Middle frontal gyrus (tissue), 1 donor: Measurements from ENCODE around the gene QRFP.

Source experiments
- DNase-seq: peaks from one replicate; pipeline ENCODE4 v3.0.0-alpha.2; 2015; ENCODE audit warnings: low spot score; ENCODE audit errors: extremely low spot score

The QRFP gene

DNA sequence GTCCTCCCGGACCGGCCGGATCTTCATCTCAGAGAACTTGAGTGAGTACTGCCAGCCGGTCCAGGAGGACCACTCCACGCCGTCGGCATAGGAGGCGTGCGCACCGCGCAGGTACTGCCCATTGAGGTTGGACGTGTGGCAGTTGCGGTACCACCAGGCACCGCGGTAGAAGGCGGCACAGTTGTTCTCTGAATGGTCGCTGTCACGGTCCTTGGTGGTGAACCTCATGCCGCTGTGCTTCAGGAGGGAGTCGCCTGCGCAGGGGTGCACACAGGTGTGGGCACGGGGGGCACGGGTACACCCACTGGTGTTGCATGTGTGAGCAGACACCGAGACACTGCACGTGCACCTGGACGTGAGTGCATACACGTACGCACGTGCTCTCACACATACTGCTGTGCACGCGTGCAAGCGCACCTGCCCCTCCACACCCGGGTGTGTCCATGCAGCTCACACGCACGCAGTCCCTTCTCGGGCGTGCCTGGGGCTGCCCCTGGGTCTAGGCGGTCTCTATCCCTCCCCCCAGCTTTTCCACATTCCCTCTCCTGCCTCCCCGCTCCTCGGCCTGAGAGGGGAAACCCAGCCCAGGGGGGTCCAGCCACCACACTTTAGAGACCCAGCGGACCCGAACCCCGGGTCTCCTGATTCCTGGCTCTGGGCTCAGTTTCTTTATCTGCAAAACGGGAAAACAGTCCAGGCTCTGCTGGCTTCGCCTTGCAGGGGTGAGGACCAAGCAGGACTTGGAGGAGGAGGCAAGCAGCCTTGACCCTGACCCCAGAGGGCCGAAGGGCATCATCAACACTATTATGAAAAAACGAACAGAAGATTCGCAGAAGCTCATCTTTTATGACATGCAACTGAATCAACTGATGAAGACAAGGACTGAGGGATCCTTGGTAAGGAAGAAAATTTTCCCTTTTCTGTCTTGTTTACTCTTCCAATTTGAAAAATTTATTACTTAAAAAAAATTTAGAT, 7.7 kb upstream of the QRFP start:
- DNase-seq: no peak

DNA sequence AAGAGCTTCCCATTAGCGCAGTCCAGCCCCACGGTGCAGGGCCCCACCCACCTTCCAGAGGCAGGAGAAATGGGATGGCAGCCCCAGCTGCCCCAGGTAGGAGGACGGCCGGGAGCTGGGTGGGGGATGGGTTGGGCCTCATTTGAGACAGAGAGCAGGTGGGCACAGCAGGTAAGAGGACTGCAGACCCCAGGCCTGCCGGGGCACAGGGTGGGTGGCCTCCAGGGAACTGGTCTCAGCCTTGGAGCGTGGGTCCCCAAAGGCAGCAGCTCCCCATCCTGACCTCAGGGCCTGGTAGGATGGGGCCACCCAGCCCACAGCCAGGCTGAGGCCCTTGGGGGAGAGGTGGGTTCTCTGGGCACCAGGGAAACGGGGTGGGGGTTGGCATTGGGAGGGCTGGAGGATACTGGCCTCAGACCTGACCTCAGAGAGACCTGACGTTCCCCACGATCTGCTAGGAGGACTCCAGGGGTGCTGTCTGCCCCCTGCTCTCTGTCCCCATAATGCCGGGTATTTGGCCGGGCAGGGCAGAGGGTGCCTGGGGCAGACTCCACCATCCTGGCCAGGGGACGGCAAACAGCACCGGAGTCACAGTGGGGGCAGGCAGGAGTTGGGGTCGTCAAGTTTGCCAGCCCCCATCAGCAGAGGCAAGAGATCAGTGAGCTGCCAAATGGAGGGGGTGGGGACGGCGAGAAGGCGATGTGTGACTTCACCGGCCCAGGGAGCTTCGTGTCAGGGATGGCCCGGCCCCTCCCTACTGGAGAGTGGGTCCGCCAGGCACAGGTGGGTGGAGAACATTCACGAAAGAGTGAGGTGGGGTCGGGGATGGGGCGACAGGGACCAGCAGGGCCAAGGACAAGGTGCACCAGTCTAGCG, 6.8 kb upstream of the QRFP start:
- DNase-seq: no peak

DNA sequence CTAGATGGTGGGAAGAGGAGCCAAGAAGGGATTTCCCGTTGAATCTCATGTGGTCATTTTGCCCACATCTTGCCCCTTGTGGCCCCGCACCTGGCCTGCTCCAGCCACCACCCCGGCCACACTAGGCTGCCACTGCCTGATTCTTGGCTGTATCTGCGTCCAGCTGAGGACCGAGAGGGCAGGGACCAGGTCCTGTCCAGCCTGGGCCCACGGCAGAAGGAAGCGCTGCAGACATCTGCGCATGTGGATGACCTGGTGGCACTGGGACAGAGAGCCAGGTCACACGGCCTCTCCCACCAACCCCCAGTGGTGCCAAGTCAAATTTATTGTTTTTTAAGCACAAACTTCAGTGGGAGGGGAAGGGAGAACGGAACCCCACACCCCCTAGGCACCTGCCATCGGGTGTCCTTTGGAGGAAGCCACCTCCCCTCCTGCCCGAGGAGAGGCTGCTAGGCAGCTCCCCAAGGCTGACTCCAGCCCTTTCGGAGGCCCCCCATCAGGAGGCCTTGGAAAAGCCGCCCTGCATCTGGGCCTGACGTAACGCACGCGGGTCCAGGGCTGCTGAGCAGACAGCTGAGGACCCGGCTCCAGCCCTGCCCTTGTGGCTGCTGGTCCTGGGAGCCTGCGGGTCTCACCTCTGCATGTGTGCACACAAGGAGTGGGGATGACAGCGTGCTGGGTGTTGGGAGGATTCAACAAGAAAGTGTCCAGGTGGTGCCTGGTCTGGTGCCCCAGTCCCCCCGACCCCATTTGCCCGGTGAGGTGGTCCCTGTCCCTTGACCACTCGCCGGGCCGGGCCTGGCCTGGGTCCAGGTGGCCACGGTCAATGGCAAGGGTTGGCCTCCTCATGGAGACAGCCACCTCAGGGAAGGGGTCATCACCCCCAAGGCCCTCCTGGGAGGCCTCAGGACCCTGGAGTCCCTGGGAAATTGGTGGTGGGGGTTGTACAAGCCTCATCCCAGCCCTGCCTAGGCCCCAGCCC, 5.9 kb upstream of the QRFP start:
- no peak for DNase-seq

DNA sequence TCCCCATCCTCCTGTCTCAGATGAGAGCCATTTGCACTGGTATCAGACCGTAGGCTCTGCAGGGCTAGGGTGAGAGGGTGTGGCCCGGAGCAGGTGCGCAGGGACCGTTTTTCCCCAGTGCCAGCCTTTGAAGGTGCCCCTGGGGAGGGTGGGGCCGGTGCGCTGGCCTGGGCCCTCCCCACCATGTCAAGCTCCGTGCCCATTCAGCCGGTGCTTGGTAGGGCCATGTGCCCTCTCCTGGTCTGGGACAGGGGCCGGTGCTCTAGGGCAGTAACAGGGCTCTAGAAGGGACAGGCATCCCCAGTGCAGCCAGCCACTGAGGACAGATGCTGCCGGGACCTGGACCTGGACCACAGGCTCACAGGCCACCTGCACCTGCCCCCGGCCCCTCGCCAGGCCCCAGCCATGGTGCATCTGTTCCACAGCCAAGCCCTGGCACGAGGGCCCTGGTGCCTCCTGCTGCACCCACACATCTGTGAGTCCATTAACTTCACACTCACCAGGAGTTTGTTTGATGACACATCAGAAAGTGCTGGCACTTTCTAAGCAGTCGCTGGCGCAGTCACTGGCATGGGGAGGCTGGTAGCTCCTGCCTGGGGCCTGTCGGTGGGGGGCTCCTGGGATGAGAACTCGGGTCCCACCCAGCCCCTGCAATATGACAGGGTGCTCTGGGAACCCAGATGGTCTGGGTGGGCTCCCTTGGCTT, 5.0 kb upstream of the QRFP start:
- no peak for DNase-seq

DNA sequence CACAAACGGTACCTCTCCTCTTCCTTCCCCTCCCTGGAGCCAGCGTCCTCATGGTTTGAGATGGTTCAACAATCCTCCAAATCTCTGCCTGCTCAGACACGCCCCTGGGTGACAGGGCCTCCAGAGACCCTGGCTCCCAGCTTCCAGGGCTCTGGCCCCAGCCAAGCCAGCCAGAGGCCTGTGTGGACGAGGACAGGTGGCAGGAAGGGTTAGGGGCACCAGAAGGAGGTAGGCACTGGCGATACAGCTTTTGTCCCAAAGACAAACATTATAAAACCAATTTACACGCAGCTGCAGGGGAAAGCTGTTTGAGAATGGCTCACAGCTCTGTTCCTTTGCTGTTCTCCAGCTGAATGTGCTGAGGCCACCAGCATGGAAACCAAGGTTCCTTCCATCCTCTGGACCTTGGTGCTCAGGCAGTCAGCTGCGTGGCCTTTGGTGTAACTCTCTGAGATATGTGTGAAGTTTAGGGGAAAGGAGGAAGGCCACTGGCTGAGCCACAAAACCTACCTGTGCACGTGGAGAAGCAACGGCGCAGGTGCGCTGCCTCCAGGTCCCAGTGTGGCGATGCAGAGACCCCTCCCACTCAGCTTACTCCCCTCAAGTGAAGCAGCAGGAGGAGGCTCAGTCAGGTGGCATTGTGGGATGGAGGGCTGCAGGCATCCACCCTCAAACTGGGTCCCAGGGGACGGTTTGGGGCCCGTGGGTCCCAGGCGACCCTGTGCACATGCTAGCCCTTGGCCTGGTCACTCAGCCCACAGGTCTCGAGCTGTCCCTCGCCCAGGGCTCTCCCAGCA, 4.3 kb upstream of the QRFP start:
- DNase-seq: no peak

DNA sequence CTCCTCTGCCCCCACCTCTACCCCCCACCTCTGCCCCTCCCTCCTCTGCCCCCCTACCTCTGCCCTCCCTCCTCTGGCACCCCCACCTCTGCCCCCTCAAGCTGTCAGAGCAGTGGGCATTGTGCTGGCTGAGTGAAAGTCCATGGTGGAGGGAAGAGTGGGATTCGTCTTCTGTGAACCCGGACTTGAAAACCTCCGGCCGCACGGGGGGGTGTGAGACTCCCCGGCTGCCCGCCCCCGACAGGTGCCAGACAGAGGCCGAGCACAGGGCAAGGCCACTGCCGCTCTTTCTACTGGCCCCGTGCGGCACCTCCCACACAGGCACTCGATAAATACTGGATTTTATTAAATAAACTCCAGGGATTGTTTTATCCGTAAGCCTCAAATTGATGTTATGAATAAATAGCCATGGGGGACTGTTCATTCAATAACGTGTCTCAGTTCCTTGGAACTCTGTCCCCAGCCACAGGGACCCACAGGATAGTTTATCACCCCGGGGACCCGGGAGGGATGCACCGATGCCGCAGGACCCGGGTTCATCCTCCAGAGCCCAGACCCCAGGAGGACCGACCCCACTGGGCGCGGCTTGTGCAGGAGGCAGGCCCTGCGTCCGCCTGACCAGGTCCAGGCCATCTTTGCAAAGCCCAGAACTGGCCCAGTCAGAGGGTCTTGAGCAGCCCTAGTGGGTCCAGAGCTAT, 2.6 kb upstream of the QRFP start:
- DNase-seq: no peak

DNA sequence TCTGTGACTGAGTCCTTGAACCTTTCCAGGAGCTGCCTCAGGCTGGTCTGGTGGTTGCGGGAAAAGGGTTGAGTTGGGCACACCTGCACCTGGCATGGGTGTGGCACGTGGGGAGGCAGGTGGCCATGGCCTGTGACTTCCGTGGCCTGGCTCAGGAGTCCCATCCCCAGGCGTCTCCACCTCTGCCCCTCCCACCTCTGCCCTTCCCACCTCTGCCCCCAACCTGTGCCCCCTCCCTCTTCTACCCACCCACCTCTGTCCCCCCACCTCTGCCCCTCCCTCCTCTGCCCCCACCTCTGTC, 1.9 kb upstream of the QRFP start:
- DNase-seq: no peak

DNA sequence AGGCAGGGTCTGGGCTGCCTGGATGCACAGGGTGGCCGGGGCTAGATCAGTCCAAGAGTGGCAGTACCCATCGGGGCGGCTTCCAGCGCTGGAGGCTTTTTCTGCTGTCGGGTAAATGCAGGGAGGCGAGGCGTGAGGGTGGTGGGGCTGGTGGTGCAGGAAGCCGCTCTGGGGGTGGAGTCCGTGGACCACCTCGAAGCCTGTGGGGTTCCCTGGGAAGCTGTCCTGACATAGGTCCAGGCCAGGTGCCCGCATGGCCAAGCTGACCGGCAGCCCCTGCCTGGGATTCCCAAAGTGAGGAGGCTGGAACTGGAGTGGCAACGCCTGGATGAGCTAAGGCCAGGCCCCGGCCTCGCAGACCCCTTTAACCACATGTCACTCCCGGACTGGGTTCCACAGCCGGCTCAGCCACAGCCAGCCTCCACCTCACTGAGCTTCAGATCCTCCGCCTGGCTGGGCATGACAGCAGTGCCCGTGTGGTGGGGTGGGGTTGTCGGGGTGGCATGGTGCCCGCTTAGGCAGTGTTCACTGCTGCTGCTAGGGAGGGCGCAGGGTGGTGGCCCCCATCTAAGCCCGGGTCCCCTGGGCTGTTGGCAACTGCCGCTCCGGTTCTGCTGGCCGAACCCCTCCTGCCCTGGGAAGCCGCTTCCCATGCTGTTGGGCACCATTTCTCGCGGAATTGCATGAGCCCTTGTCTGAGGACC, 1.4 kb upstream of the QRFP start:
- no peak for DNase-seq

DNA sequence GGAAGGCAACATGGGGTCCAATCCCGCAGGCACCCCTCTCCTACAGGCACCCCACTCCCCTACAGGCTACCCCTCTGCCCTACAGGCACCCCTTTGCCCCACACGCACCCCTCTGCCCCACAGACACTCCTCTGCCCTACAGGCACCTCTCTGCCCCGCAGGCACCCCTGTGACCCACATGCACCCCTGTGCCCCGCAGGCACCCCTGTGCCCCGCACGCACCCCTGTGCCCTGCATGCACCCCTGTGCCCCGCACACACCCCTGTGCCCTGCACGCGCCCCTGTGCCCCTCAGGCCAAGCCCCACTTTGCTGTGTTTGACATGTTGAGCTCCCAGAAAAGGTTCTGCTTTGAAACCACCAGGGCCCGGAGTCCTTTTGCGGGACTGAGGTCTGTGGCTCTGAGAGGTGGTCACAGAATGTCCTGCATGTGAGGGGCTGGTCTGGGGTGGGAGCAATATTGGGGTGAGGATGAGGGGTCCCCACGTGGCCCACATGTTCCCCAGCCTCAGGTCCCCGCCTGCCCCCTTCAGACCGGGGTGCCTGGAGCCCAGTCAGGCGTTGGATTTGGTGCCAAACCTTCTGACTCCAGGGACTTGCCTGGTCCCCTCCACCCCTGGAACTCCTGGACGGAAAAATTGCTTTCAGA, 616 bp upstream of the QRFP start:
- DNase-seq: no peak

DNA sequence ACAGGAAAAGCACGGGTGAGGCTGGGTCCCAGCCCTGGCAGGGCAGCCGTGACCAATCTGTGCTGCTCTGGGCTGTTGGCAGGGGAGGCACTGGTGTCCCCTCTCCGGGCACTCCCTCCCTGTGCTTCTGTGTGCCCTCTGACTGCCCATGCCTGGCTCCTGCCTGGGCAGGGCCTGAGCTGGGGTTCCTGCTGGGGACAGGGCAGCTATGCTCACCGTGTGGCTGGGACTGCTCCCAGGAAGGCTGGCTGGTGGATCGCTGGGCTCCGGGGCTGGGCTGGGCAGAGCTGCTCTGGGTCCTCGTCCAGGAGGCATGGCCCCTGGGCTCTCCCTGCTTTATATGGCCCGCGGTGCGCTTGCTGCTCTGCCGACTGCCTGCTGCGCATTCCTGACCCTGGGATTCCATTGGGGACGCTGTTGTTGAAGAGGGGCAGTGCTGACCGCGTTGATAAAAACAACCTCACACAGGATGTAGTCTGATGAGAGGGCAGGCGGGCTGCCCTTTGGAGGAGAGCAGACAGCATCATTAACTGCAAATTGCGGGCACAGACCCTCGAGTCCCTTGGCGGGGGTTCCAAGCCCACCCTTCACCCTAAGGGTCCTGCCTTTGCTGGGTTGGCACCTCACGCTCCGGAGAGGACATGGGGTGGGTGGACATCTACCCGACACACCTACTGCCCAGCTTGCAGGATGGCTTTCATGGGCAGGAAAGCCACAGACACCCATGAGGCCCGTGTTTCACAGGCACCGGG, 955 bp downstream of the QRFP start:
- DNase-seq: no peak

DNA sequence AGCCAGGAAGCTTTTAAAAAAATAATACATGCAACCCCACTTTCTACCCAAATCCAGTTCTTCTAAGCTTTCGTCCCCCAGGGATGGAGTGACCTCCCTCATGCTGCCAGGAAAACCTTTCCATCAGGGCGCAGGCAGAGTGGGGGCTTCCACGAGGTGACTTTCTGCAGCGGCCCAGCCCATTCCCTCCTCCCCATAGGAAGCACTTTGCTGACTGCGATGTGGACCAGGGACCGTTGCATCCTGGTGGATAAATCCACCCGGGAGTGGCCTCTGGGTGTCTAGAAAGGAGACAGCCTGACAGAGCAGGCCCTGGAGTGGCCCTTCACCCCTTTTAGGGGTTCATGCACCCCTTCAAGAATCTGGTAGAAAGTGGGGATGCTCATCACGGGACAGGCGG, 1.6 kb downstream of the QRFP start:
- no peak for DNase-seq

DNA sequence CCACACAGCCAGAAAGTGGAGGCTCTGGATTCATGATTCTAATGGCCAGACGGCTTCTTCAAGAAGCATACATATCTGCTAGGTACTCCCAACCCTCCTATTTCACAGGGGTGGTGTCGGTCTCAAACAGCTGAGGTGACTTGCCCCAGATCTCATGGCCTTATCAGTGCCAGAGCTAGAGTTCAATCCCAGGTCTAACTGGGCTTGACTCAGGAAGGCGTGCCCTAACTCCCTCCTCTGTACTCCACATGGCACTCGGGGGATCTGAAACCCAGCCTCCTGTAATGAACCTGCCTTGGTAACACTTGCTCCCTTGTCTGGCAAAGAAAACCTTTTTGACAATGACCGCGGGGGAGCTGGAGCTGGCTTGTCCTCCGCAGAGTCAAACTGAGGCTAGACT, 2.1 kb downstream of the QRFP start:
- no peak for DNase-seq

DNA sequence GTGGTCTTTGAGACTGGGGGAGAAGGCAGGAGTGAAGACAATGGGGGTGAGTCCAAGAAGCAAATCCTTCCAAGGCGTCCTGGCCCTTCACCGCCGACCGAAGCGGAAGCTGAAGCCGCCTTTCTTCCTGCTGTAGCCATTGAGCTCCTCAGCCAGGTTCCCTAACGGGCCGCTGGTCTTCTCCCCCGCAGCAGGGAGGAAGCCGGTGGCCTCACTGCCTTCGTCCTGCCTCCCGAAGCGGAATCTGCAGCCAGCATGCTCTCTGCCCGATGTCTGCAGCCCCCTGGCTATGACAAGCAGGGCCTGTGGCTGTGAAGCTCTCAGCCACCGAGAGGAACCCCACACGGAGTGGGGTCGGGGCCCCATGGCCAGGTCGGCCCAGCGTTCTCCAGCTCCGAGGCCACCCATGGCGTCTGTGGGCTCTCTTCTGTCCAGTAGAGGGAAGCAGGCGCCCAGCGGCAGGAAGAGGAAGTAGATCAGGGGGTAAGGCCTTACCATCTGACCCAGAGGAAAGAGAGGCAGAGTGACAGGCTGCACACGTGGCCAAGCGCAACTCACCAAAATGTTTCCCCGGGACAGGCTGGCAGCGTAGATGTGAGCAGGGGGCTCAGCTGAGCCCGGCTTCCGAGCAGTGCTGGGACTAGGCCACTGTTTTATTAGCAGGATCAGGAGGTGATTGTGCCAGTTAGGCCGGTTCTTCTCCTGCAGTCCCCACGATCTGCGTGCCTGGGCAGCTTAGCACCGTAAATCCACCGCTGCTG, 3.1 kb downstream of the QRFP start:
- no peak for DNase-seq

DNA sequence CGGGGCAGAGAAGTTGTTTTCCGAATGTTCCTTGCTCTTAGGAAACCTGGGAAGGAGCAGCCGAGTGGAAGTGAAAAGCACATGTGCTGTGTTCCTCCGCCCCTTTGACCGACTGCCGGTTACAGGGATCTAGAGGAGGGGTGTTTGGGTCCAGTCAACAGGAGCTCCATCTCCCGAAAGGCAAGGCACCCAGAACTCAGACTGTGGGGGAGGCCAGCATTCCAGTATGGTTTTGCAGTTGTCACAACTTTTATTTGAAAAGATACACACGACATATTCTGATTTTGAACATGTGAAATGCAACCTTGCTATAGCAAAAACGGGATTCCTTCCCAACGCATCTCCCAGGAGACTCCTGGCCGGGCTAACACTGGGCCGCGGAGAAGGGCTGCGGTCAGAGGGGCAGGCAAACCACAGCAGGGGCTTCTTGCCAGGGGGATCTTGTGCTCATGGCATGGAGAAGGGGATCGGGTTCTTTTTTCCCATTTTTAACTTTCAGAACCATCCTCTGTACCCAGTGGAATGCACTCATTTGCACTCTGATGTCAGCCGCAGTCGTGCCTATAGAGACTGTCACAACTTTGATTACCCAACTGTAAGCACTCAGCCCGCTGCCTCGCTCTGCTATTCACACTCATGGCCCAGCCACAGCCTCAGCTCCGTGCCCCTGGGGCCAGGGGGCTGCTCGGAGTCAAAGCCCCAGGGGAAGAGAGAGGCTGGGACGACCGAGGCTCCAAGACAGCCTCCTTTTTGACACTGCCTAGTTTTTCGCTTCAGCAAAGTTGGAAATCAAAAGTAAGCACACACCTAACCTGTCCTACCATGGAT, 3.9 kb downstream of the QRFP start:
- no peak for DNase-seq

DNA sequence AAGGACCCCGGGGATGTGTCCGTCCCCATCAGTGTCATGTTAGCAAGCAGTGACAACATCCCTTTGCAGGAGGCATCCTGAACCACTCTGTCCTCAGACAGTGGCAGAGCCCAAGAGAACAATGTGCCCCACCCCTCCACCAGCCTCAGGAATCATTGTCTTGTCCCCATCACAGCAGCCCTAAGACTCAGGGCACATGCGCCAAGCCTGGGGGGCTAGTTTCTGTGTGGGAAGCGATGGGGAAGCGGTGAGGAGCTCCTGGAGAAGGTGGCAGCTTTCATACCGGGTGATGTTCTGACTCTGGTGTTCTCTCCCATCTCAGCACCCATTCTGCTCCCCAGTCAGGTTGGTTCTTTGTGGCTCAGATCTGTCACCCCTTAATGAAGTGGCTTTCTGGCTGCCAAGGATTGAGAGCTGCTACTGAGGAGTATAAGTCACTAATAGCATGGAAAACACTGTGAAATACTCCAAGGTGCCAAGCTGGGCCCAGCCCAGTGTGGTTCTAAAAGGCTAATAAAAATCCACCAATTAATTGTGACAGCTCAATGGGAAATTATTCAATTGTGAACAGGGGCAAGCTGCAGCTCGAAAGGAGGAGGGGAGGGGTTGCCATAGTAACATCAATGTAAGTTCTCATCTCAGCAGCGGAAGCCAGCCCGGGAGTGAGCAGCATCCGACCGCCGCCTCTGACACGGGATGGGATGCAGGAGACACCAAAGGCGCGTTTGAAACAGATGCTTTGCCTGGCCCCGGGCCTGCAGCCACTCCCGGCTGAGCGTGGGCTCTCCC, 4.7 kb downstream of the QRFP start:
- no peak for DNase-seq
